ENCODE data around the gene C3AR1. TPM values are rescaled to one million over a fixed set of nuclear protein-coding genes. Genes with fewer than 3 reads are reported as not detected.

C3AR1 gene
- total RNA-seq, 2 experiments from 2014 or later: not detected

- no peaks in the 10 kb centered on the region for H3K4me1 ChIP-seq (ENCODE audit: insufficient read depth, low read length, poor library complexity, severe bottlenecking)
- no peak overlapping the region for H2AFZ ChIP-seq (ENCODE audit: low read length)
- H3K79me2 ChIP-seq (ENCODE audit: insufficient read depth, low read depth, low read length): no peaks in the 10 kb centered on the region
- H3K4me2 ChIP-seq (ENCODE audit: low read length): no peak overlapping the region
- no peak overlapping the region for H3K4me3 ChIP-seq (ENCODE audit: low read depth, low read length, poor library complexity, severe bottlenecking)
- H3K36me3 ChIP-seq (ENCODE audit: insufficient read depth, low read length): peaks cover 45% of the 10 kb centered on the region
- no peaks in the 10 kb centered on the region for H3K9me2 ChIP-seq (ENCODE audit: insufficient read depth, low read length)
- CTCF ChIA-PET (ENCODE audit: unreplicated experiment): no interaction called here
- intact Hi-C loops (cut with micrococcal nuclease; ENCODE audit: unreplicated experiment): no loop called here
- H3K27ac ChIP-seq (ENCODE audit: low read depth, low read length, poor library complexity, severe bottlenecking): no peak overlapping the region
- BruUV-seq (replicated peaks): no TSS peak
- DNase-seq (ENCODE audit: low spot score): no peak
- POLR2A ChIA-PET: interaction anchor here (0.6 to 1.0 kb wide), 4 partner anchors 12 to 83 kb away, joined by 3 to 4 read pairs (median 3); no protein-coding TSS in a partner anchor
- TF ChIP-seq EZH2phosphoT487 (IDR thresholded peaks at IDR 0.05; ENCODE audit: borderline replicate concordance, low read depth, low read length): no peak
- no peak for TF ChIP-seq CTCF (conservative IDR thresholded peaks at IDR 0.05; ENCODE audit: low read length)
- no peaks in the 10 kb centered on the region for H4K20me1 ChIP-seq (ENCODE audit: insufficient read depth, low read length)
- H3K9me3 ChIP-seq (ENCODE audit: low read length): no peaks in the 10 kb centered on the region
Observed at GRCh38 chr12:8099235-8099634, 33.1 kb upstream of the C3AR1 start.

- no peak for DNase-seq (ENCODE audit: low spot score)
- H4K20me1 ChIP-seq (ENCODE audit: insufficient read depth, low read length): no peaks in the 10 kb centered on the region
- H2AFZ ChIP-seq (ENCODE audit: low read length): no peak overlapping the region
- BruUV-seq (replicated peaks): no TSS peak
- no peak overlapping the region for H3K4me2 ChIP-seq (ENCODE audit: low read length)
- H3K9me3 ChIP-seq (ENCODE audit: low read length): no peaks in the 10 kb centered on the region
- no peak for TF ChIP-seq CTCF (conservative IDR thresholded peaks at IDR 0.05; ENCODE audit: low read length)
- no peak for TF ChIP-seq EZH2phosphoT487 (IDR thresholded peaks at IDR 0.05; ENCODE audit: borderline replicate concordance, low read depth, low read length)
- no peaks in the 10 kb centered on the region for H3K9me2 ChIP-seq (ENCODE audit: insufficient read depth, low read length)
- CTCF ChIA-PET (ENCODE audit: unreplicated experiment): no interaction called here
- intact Hi-C loops (cut with micrococcal nuclease; ENCODE audit: unreplicated experiment): no loop called here
- no peak overlapping the region for H3K27ac ChIP-seq (ENCODE audit: low read depth, low read length, poor library complexity, severe bottlenecking)
- no peaks in the 10 kb centered on the region for H3K79me2 ChIP-seq (ENCODE audit: insufficient read depth, low read depth, low read length)
- no peak overlapping the region for H3K4me3 ChIP-seq (ENCODE audit: low read depth, low read length, poor library complexity, severe bottlenecking)
- POLR2A ChIA-PET: no interaction called here
- no peaks in the 10 kb centered on the region for H3K4me1 ChIP-seq (ENCODE audit: insufficient read depth, low read length, poor library complexity, severe bottlenecking)
- peaks cover 72% of the 10 kb centered on the region for H3K36me3 ChIP-seq (ENCODE audit: insufficient read depth, low read length)
Observed at GRCh38 chr12:8096281-8096915, 30.2 kb upstream of the C3AR1 start.

GRCh38 chr12:8093291-8093690, 27.1 kb upstream of the C3AR1 start:
- Histone ChIP-seq H3K4me1 (ENCODE audit: insufficient read depth, low read length, poor library complexity, severe bottlenecking) (no peaks in the 10 kb centered on the region), H3K4me3 (ENCODE audit: low read depth, low read length, poor library complexity, severe bottlenecking) (no peak overlapping the region), H4K20me1 (ENCODE audit: insufficient read depth, low read length) (peaks cover 6% of the 10 kb centered on the region; the same call in 1 of the 2 replicates), H3K9me3 (ENCODE audit: low read length) (no peaks in the 10 kb centered on the region), H2AFZ (ENCODE audit: low read length) (no peak overlapping the region), H3K79me2 (ENCODE audit: insufficient read depth, low read depth, low read length) (peaks cover 15% of the 10 kb centered on the region; the same call in 1 of the 2 replicates), H3K4me2 (ENCODE audit: low read length) (no peak overlapping the region), H3K36me3 (ENCODE audit: insufficient read depth, low read length) (peaks cover 94% of the 10 kb centered on the region), H3K9me2 (ENCODE audit: insufficient read depth, low read length) (no peaks in the 10 kb centered on the region), H3K27ac (ENCODE audit: low read depth, low read length, poor library complexity, severe bottlenecking) (no peak overlapping the region)
- BruUV-seq (replicated peaks): no TSS peak
- ChIA-PET POLR2A (no interaction called here), CTCF (ENCODE audit: unreplicated experiment) (no interaction called here)
- DNase-seq (ENCODE audit: low spot score): no peak
- intact Hi-C loops (cut with micrococcal nuclease; ENCODE audit: unreplicated experiment): no loop called here
- TF ChIP-seq EZH2phosphoT487 (IDR thresholded peaks at IDR 0.05; ENCODE audit: borderline replicate concordance, low read depth, low read length) (no peak), CTCF (conservative IDR thresholded peaks at IDR 0.05; ENCODE audit: low read length) (no peak)
